ENCODE results near the gene FGF12.

FGF12 gene

DNA sequence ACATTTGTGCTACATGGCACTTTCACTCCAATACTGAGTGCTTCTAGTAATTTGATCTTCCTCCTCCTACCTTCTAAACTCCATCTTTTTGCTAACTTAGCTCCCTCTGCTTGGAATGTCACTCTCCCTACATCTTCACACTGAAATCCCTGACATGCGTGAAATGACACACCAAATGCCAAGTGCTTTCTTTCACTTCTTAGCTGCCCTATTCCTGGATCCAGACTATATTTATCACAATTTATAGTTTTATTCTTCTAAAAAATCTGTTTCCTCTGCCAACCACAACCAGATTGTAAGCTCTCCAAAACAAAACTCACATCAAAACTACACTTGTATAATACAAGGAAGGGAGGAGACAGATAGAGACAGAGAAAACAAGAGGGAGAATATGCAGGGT lies 387.3 kb downstream of the FGF12 start:
- in situ Hi-C loops (cut with MboI; ENCODE audit: low pct_unique_long_range_greater_than_20kb, low sequenced_read_pairs, unreplicated experiment), result no loop called here
- no peak for DNase-seq (ENCODE audit: low spot score)
- TF ChIP-seq, protein P1, sequence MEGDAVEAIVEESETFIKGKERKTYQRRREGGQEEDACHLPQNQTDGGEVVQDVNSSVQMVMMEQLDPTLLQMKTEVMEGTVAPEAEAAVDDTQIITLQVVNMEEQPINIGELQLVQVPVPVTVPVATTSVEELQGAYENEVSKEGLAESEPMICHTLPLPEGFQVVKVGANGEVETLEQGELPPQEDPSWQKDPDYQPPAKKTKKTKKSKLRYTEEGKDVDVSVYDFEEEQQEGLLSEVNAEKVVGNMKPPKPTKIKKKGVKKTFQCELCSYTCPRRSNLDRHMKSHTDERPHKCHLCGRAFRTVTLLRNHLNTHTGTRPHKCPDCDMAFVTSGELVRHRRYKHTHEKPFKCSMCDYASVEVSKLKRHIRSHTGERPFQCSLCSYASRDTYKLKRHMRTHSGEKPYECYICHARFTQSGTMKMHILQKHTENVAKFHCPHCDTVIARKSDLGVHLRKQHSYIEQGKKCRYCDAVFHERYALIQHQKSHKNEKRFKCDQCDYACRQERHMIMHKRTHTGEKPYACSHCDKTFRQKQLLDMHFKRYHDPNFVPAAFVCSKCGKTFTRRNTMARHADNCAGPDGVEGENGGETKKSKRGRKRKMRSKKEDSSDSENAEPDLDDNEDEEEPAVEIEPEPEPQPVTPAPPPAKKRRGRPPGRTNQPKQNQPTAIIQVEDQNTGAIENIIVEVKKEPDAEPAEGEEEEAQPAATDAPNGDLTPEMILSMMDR (IDR thresholded peaks at IDR 0.05; ENCODE audit: extremely low read depth, insufficient read depth, missing control alignments), result no peak

DNA sequence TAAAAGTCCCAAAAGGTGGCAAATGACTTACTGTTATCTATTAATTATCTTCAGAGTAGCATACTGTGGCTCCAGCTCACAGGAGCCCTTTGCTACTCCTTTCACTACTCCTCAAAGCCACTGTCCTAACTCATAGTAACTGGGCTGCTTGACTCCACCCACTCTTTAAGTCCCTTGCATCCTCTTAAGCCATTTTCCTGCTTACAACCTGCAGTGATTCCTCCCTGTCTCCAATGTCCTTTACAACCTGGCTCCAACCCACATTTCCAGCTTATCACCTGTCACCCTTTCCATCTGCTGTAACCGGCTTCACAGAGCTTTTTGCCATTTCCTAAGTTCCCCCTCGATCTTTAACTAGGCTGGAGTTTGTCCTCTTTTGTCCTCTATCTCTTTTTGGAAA lies 388.1 kb downstream of the FGF12 start:
- in situ Hi-C loops (cut with MboI; ENCODE audit: low pct_unique_long_range_greater_than_20kb, low sequenced_read_pairs, unreplicated experiment), result no loop called here
- TF ChIP-seq, protein P1 (IDR thresholded peaks at IDR 0.05; ENCODE audit: extremely low read depth, insufficient read depth, missing control alignments), result no peak
- DNase-seq (ENCODE audit: low spot score), result no peak

DNA sequence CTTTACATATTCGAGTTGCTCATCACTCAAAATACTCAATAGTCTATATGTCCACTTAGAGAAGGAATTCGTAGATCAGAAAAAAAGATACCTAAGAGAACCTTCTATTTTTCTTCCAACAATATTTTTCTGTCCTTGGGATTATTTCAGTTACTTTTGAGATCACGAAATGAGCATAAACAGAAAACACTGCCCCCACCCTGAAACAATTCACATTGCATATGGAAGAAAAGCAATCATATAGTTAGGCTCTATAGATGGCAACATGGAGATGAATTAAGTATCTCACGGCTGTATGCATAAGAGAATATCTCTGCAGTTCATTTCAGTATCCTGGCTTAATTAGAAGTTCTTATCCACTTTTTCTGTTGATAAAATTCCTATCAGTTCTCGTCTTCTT lies 391.1 kb downstream of the FGF12 start:
- DNase-seq (ENCODE audit: low spot score), result no peak
- TF ChIP-seq, protein P1 (IDR thresholded peaks at IDR 0.05; ENCODE audit: extremely low read depth, insufficient read depth, missing control alignments), result no peak
- in situ Hi-C loops (cut with MboI; ENCODE audit: low pct_unique_long_range_greater_than_20kb, low sequenced_read_pairs, unreplicated experiment), result no loop called here

DNA sequence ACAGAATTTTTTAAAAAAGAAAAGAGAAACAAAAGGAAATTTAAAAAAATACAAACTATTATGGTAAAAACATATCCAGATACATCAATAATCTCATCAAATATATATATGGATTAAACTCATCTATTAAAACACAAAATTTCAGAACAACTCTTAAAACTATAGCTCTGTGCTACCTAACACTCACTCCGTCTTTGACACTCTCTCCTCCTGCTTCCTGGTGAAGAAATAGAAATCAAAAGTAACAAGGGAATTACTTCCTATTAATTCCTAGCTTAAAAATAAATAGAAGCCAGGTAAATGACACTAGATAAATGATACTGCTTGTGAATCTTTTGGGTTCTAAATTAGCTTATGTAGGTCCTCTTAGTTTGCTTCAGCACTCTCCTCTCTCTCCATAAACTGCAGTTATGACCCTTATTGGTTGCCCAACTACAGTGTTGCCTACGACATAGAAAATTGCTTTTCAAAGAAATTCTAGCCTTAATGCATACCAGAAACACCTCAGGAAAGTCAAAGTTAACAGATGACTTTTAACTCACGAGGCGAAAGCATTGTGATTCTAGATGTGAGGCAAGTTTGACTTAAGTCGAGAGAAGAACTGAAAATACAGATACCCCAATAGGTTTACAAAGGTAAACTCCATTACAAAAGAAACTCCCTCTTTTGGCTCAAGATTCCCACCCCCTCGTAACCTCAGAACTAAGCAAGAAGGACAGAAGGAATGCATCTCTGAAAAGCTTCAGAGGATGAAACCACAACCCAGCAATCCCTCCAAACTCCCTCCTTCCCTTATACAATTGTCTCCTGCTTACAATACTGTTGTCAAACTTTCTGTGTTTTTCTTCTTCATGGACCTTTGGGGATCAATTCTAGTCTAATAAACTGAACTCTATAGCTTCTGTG lies 394.7 kb downstream of the FGF12 start:
- in situ Hi-C loops (cut with MboI; ENCODE audit: low pct_unique_long_range_greater_than_20kb, low sequenced_read_pairs, unreplicated experiment), result no loop called here
- TF ChIP-seq, protein P1 (IDR thresholded peaks at IDR 0.05; ENCODE audit: extremely low read depth, insufficient read depth, missing control alignments), result no peak
- no peak for DNase-seq (ENCODE audit: low spot score)

DNA sequence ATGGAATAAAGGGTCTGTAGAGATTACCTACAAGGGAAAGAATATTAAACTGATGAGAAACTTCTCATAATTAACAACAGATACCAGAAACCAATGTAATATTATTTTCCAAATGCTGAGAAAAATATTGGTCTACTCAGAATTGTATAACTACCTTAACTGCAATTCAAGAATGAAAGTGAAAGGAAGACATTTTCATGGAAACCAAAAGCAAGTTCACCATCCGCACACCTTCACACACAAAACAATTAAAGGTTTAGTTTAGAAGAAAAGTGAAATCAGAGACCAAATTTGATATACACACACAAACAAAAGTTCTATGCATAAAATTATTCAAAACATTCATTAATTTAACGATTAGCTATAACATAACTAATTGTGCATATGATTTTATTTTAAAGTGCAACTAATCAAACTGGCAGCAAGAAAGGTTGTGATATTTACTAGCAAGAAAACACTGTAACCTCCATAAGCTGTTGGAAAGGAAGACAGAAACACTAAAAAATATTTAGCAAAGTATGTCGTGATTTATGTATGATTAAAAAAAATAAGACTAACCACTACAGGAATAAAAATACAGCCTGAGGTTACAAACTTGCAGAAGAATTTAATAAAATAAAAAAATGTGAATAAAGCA lies 395.5 kb downstream of the FGF12 start:
- in situ Hi-C loops (cut with MboI; ENCODE audit: low pct_unique_long_range_greater_than_20kb, low sequenced_read_pairs, unreplicated experiment), result no loop called here
- no peak for DNase-seq (ENCODE audit: low spot score)
- TF ChIP-seq, protein P1 (IDR thresholded peaks at IDR 0.05; ENCODE audit: extremely low read depth, insufficient read depth, missing control alignments), result no peak

DNA sequence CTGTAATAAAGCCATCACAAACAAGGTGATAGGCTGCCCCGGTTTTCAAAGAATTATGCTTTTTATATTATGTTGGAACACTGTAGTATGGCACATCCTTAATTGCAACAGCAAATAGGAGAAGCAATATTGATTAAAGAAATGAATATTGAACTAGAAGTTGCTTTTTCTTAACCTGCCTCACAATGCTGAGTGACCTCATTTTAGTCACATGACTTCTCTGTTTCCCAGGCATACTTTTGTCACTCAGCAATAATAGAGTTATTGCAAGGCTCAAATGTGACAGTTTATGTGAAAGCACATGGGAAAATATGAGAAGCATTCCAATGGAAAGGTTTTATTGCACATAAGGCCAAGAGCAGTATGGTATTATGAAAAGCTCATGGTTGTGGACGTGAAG lies 400.7 kb downstream of the FGF12 start:
- TF ChIP-seq, protein P1 (IDR thresholded peaks at IDR 0.05; ENCODE audit: extremely low read depth, insufficient read depth, missing control alignments), result no peak
- in situ Hi-C loops (cut with MboI; ENCODE audit: low pct_unique_long_range_greater_than_20kb, low sequenced_read_pairs, unreplicated experiment), result no loop called here
- no peak for DNase-seq (ENCODE audit: low spot score)

Data from GM13977 (cell line).